Hematopoietic multipotent progenitor cell treated with erythropoietin and hydrocortisone succinate and interleukin-3 and kit ligand, for 8 days (in vitro differentiated cells): Measurements from ENCODE around the gene GNS.
A peak's percentile ranks its signal among the peaks of the same experiment; 100 is the strongest.

Experiments used
- DNase-seq: peaks from one replicate; pipeline ENCODE4 v3.0.0-alpha.2; 2015

Gene GNS

DNA sequence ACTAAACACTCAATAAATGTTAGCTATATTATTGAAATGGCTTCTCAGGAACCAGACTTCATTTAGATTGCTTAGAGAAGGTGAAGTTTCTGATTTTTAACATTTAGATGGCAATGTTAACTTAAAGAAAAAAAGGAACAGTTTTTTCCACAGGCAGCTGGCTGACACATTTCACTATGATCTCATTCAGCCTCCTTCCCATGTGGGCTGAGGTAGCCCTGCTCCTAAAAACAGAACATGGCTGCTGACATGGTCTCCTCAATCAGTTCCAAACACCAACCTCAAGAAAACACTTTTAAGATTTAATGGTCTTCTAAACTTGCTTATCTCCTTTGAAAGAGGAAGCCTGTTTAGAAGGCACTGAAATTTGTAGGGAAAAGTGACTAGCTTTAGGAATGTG is 23.8 kb downstream of the GNS start:
- DNase-seq: no peak

- no peak for DNase-seq
Measured at GRCh38 chr12:64733857-64734256, 25.3 kb downstream of the GNS start.

- no peak for DNase-seq
Measured at GRCh38 chr12:64731683-64732082, 27.5 kb downstream of the GNS start.

- no peak for DNase-seq
Measured at GRCh38 chr12:64730588-64730969, 28.6 kb downstream of the GNS start.

DNA sequence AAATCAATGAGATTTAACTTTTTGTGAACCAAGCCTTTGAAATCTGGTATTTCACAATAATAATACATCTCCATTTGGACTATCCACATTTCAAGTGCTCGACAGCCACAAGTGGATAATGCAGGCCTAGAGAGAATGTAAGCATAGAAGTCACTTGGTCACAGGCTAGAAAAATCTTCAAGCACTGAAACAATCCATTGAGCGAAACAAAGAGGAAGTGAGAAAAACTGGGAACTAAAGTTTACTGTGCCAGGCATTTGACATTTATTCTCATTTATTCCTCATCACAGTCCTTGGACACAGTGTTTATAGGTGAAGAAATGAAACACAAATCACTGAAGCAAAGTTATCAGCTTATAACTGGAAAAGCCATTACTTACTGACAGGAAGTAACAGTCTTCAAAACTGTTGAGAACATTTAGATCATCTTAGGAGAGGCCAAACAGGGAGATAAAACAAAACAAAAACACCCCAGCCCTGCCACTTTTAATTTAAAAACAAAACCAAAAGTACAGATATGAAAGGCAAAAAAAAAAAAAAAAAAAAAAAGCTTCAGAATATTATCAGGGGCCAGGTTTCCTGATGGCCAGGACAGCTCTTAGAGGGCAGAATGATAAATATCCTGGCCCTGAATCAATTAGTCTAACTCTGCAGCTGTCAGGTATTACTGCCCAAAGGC is 29.2 kb downstream of the GNS start:
- peak; percentile 40 for DNase-seq

DNA sequence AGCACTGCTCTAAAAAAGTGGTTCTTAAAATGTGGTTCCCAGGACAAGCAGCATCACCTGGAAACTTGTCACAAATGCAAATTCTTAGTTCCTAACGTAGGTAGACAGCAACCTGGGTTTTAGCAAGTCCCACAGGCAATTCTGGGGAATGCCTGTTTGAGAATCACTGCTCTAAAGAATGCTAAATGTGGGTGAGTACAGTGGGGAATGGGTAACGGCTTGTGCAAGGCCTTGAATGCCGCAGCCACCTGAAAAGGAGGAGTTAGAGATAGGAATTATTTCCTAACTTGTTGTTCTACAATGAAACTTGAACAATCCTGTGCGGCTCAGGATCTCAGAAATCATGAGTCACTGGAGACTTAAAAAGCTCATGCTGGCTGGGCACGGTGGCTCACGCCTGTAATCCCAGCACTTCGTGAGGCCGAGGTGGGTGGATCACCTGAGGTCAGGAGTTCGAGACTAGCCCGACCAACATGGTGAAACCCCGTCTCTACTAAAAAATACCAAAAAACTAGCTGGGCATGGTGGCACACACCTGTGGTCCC is 34.9 kb downstream of the GNS start:
- no peak for DNase-seq

- no peak for DNase-seq
Measured at GRCh38 chr12:64723630-64724029, 35.6 kb downstream of the GNS start.

GRCh38 chr12:64722835-64723234 is 36.4 kb downstream of the GNS start:
- DNase-seq: no peak

- DNase-seq: peak; percentile 87
Measured at GRCh38 chr12:64720884-64721283, 38.3 kb downstream of the GNS start.

GRCh38 chr12:64718649-64719048 is 40.6 kb downstream of the GNS start:
- DNase-seq: no peak

GRCh38 chr12:64716839-64717455 is 42.3 kb downstream of the GNS start:
- DNase-seq: no peak

DNA sequence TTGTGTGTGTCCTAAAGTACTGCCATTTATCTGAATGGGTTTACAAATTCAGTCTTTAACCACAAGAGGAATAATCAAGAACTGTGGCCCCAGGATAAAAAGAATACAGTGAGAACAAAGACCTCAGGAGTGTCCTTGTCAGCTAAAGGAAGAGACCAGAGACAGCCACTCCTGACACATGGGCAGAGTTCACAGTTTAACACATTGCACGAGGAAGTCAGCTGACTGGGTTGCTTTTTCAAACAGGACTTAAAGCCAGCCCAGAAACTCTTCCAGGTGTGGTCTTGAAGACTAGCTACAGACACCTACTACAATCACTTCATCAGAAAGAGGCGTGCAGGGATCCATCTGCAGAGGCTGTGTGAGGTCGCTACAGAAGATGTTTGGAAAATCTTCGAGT is 42.8 kb downstream of the GNS start:
- DNase-seq: no peak

DNA sequence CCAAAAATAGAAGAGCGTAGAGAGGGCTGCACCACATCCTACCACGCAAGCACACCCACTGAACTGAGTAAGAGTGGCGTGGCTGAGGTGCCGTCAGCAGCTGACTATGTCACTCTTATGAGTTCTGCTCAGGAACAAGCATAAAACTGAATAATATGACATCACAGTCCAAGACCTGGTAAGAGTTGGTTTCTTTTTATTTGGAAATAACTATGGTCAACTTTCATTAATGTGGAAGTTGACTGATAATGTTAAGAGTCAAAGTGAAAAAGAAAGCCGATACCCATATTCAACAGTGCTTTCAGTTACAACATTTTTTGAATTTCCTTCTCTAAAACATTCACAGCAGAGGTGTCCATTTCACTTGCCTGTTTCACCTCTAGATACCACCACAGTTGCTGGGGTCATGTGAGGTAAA is 44.6 kb downstream of the GNS start:
- DNase-seq: no peak

GRCh38 chr12:64713376-64713775 is 45.8 kb downstream of the GNS start:
- DNase-seq: no peak

GRCh38 chr12:64709429-64709828 is 49.8 kb downstream of the GNS start:
- no peak for DNase-seq

- no peak for DNase-seq
Measured at GRCh38 chr12:64707926-64708325, 51.3 kb downstream of the GNS start.

GRCh38 chr12:64707362-64707761 is 51.8 kb downstream of the GNS start:
- no peak for DNase-seq

DNA sequence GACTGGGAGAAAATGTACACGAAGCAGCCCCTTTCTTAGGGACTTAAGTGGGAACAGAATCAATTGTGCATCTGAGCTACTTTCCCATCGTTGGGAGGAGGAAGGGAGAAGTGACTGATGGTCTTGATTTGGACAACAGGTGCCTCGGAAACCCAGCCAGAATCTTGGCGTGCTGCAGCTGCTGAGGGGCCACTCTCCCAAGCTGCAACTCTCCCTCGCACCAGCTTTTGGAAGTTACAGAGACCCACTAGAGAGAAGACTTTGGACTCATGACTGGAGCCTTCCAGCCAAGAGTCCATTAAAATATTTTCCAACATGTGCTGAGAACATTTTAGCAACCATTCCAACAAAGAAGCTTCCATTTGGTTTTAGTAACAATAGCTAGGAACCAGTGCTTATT is 52.3 kb downstream of the GNS start:
- DNase-seq: no peak

DNA sequence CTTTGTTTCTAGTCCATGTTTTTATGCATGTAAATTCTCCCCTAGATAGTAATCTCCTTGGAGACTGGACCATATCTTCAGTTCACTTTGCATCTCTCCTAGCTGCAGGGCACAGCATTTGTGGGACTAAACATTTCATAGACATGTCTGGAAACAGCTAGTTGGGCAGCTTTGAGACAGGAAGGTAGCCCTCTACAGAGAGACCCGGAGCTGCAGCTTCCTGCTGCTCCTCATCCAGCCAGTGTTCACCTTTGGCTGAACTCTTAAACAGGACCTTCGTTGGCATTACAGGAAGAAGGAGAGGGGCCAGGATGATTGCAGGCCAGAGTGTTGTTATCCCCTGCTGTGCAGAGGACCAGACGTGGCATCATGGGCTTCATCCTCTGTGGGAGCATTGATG is 52.9 kb downstream of the GNS start:
- DNase-seq: no peak

DNA sequence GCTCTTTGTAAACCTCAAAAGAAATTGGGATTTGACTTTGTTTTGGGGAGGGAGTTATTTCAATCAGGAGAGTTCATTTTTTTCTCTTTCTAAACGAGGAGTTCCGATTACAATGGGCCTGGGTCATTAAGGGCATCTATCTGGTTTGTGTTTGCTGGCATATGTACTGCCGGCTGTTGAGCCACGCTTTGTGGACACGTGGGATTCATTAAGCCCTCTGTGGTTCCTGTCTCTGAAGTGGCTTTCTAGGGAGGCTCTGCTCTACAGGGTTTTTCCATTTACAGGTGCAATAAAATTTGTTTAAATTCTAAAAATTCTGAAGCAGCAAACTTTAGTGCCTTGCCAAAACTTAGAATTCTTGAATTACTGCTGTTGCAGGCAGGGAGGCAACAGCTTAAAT is 57.9 kb downstream of the GNS start:
- DNase-seq: no peak

- no peak for DNase-seq
Measured at GRCh38 chr12:64700532-64700931, 58.7 kb downstream of the GNS start.

DNA sequence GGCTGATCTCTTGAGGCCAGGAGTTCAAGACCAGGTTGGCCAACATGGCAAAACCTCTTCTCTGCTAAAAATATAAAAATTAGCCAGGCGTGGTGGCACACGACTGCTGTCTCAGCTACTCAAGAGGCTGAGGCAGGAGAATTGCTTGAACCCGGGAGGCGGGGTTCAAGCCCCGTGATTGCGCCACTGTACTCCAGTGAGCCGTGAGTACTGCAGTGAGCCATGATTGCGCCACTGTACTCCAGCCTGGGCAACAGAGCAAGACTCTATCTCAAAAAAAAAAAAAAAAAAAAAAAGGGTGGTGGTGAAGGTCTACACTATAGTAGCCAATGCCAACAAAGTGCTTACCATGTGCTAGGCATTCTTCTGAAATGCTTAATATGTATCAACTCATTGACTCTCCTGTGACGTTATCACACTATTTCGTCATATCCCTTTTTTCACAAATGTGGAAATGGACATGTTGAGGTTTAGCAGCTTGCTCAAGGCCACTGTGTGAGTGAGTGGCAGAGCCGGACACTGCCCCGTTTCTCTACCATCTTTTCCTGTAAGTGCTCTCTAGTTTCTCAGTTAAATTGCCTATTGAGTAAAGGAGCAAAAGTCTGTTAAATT is 59.6 kb downstream of the GNS start:
- peak; percentile 27 for DNase-seq

DNA sequence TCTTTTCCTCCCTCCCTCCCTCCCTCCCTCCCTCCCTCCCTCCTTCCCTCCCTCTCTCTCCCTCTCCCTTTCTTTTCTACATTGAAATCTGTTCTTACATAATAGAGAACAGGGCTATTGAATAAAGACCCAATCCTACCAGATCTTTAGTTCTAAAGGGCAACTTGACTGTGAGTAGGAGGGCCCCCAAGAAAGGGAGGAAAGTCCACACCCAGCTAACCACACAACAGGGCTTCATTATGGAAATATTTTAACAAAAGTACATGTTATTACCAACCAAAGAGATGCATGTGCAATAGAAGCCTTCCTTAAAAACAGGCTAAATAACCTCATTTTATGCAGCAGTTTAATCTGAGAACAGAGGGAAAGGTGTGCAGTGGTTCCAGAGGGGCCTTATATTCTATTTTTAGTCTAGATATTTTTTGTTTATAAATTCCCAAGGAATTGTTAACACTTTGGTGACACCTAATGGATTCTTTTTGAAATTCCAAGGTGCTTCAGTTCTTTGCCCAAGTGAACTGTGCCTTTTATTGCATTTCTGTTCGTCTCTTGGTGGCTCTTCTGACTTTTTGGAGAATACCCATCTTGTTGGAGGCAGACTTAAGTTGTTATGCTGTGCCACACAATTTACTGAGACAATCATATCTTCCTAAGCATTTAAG is 63.0 kb downstream of the GNS start:
- peak; percentile 55 for DNase-seq

DNA sequence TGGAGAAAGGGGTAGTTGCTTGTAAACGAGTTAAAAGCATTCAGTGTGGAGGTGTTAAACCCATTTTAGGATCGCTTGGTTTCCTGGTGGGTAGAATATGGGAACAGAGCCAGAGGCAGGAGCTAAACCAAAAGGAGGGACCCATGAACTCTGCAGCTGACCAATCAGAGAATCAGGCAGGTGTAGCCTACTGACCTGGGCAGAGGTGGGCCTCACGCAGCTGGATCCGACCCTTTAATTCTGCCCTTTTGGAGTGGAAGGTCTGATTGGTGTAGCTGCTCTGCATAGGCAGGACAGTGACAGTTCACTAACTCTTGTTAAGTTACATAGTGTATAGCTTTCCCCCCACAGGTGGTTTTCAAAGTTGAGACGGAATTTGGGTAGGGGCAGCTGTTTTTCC is 63.7 kb downstream of the GNS start:
- no peak for DNase-seq
